ELR (cell line): ENCODE data around the gene GLB1L3.
"Not testable (repeated sequence)": the region's sequence is repeated elsewhere in the genome, so short reads cannot be mapped to it uniquely, and the experiment has no call there.

ENCODE experiments used
- DNase-seq: peaks from one replicate; pipeline ENCODE4 v3.0.0-alpha.2; 2015; ENCODE audit warnings: low read depth

Gene GLB1L3

GRCh38 chr11:134313821-134314607 lies 37.8 kb downstream of the GLB1L3 start:
- no peak for DNase-seq

DNA sequence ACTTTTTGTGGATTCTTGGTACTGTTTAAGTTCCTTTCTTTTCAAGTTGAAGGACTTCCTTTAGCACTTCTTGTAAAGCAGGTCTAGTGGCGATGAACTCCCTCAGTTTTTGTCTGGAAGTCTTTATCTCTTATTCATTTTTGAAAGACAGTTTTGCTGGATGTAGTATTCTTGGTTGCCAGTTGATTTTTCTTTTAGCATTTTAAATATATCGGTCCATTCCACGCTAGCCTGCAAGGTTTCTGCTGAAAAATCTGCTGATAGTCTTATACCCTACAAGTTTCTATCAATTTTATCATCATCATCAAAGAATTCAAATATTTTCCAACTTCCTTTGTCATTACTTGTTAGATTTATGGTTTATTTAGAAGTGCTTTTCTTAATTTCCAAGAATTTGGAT lies 40.9 kb downstream of the GLB1L3 start:
- no peak for DNase-seq

- DNase-seq: not testable (repeated sequence)
Measured at GRCh38 chr11:134321373-134321772, 45.2 kb downstream of the GLB1L3 start.

DNA sequence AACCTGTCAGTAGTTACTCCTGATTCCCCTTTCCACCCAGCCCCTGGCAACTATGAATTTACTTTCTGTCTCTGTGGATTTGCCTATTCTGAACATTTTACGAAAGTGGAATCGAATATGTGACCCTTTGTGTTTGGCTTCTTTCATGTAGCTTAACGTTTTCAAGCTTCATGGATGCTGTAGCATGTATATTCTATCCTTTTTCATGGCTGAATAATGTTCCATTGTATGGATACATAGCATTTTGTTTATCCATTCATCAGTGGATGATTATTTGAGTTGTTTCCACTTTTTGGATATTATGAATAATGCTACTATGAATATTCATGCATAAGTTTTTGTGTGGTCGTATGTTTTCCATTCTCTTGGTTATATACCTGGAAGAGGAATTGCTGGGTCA lies 46.4 kb downstream of the GLB1L3 start:
- DNase-seq: no peak

- DNase-seq: no peak
Measured at GRCh38 chr11:134328433-134328832, 52.3 kb downstream of the GLB1L3 start.

DNA sequence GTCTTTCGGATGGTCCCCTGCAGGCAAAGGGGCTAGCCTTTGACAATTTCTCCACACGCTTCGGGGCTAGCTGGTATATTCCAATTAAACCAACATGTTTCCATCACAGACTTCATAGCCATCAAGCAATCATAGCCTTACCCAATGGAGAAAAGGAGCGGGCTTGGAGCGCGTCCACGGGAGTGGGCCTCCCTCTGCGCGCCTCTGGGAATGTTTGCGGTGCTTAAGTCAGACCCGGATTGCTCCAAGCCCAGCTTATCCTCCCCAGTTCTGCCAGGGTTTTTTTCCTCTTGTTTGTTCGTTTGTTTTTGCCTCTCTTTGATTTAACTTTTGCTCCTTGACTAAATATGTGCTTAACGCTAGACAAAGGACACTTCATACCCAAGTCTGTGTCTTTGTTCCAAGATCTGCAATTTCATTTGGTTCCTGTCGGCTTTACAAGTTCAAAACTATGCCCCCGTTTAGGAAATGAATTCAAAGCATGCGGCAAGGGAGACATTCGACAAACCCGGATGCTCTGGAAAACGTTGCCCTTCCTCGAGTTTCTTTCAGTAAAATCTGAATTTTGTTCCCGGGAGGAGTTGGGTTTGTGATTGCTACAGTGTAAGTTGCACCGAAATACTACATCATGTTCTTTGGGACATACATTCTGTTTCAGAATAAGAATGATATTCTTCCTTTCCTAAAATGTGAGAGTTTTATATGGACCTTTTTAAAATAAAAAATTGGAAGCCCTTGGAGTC lies 54.6 kb downstream of the GLB1L3 start:
- DNase-seq: no peak

DNA sequence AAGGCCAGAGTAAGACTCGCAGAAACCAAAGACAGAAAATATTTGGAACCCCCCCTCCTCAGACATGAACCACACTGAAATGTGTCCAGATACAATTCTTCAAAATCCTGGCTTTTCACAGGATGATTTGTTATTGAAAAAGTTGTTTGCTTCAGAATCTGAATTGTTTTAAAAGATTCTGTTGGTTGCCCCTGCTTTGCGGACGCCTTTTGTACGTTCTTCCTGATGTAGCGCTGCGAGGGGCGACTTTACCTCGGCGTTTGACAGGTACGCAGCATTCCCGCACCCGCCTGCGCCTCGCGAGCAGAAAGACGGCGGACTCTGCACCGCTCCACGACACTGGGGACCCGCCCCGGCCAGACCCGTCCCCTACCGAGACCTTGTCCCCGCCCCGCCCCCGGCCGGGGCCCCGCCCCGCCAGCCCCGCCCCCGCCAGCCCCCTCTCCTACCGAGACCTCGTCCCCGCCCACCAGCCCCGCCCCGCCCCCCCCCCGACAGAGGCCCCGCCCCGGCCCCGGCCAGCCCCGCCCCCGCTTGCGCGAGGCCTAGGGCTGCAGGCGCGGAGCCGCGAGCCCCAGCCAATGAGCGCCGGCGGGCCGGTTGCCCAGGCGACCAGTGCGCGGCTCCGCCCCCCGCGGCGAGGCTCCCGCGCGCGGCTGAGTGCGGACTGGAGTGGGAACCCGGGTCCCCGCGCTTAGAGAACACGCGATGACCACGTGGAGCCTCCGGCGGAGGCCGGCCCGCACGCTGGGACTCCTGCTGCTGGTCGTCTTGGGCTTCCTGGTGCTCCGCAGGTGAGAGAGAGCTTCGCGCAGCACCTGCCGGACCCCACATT lies 55.4 kb downstream of the GLB1L3 start, which contains the start of gene GLB1L2:
Gene GLB1L2 (plus strand): TSS at position 635 of the 835 bp plus-strand sequence. CDS start 74 bp downstream, at position 709.
- DNase-seq: no peak

- no peak for DNase-seq
Measured at GRCh38 chr11:134332189-134332631, 56.0 kb downstream of the GLB1L3 start.

DNA sequence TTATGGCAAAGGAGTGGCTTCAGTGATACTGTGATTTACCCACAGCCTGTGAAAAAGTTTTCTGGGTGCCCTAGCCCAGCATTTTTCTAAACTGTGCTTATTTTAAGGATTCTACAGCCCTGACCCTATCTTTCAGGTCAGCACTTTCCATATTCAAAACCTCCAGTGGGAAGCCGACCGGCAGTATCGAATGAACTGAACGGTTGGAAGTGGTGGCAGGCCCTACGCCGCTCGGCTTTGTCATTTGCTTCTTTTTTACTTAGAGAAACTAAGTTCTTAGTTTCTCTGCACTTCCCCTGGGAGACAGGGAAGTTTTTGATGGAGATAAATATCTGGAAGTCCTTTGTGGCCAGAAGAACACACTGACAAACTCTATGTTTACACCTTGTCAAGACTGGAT lies 56.6 kb downstream of the GLB1L3 start:
- DNase-seq: no peak

DNA sequence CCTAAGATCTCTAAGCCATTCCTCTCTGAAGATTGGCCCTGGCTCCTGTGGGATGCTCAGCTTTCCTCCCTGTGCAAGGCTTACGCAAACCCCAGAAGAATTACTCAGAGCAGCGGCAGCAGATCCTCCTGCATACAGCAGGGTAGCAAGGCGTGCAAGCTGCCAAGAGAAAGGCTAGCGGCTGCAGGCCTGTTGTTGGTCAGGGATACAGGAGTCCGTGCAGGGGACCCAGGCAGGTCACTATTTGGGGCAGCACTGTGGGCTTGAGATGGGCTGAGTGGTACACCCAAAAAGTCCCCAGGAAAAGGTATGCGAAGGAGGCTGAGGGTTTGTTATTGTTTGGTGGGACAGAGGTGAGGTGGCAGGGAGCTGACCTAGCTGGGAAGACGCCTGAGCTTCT lies 57.1 kb downstream of the GLB1L3 start:
- DNase-seq: no peak

DNA sequence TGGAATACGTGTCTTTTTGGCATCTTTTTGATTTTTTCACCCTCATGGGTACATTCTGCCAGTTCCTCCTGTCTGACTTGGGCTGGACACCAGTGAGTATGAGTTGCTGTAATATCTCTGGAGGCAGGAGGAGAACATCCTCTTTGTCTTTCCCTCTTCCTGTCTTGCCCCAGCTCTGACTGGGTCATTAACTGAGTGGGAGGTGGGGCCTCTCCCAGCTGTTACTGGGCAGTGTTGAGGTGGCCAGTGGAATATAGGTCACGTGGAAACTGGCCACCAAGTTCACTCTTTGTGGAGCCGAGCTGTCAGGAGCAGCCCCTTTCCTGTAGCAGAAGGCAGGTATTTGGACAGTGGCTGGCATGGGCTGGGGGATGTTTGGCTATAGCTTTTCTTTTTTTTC lies 57.8 kb downstream of the GLB1L3 start:
- no peak for DNase-seq

DNA sequence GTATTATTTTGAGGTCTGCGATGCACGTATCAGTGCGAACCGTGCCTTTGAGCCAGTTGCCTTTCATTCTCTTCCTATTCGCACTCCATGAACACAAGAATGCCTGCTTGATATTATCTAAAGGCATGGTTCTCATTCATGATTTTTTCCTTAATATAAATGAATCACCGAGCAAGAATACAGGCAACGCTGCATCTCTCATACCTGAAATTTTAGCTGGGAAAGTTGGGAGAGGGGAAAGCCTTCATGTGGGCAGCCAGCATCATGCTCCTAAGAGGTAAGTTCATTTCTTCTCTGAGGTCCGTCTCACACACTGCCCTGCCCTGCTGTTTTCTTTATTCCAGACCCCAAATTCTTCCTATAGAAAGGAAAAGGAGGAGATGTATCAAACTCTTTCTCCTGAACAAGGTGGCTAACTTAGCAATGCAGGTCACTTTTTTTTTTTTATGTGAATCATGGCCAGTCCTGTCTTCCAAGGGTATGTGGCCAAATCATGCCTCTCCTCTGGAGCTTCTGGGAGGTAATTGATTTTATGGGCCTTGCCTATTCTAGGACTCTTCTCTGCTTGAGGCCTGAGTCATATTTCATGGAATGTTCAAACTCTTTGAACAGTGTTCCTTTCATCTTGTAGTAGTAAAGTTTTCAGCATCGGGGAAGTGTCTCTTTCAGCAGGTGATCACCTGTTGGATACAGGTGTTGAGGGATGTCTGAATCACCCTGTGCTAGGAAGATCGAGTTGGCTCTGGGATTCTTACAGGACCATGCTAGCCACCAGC lies 58.8 kb downstream of the GLB1L3 start:
- DNase-seq: no peak

DNA sequence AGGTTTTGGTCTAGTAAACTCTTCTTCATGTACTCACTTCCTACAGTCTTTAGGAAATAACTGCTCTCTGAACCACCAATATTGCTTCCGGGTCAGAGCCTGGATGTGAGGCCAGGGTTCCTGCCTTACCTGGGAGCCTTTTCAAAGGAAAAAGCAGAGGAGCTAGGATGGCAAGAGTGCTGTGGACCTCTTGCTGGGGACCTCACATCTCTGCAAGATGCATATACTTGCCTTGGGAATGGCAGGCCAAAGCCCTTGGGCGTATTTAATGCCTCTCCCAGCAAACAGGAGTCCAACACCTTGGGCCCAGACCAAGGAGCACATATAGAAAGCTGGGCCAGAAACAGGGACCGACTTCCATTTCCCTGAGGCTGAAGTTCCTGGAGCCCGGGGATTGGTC lies 60.9 kb downstream of the GLB1L3 start:
- DNase-seq: no peak

- no peak for DNase-seq
Measured at GRCh38 chr11:134338068-134338467, 61.9 kb downstream of the GLB1L3 start.

GRCh38 chr11:134338654-134339053 lies 62.5 kb downstream of the GLB1L3 start:
- DNase-seq: no peak

DNA sequence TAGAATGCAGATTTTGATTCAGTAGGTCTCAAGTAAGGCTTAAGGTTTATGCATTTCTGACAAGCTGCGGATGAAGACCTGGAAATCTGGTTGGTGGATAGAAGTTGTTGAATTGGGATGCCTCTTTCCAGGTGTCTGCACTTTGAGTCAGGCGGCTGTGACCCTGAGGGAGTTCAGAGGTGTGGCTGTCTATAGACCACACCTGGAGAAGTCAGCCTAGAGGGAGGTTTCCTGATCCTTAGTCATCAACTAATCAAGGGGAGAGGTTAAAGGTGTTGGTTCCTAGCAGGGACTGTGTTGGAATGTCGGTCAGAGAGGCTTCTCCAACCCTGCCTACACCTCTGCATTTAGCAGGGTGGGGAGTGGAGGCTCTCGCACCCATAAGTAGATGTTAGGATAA lies 63.6 kb downstream of the GLB1L3 start:
- DNase-seq: no peak

GRCh38 chr11:134340354-134340964 lies 64.3 kb downstream of the GLB1L3 start:
- DNase-seq: no peak

DNA sequence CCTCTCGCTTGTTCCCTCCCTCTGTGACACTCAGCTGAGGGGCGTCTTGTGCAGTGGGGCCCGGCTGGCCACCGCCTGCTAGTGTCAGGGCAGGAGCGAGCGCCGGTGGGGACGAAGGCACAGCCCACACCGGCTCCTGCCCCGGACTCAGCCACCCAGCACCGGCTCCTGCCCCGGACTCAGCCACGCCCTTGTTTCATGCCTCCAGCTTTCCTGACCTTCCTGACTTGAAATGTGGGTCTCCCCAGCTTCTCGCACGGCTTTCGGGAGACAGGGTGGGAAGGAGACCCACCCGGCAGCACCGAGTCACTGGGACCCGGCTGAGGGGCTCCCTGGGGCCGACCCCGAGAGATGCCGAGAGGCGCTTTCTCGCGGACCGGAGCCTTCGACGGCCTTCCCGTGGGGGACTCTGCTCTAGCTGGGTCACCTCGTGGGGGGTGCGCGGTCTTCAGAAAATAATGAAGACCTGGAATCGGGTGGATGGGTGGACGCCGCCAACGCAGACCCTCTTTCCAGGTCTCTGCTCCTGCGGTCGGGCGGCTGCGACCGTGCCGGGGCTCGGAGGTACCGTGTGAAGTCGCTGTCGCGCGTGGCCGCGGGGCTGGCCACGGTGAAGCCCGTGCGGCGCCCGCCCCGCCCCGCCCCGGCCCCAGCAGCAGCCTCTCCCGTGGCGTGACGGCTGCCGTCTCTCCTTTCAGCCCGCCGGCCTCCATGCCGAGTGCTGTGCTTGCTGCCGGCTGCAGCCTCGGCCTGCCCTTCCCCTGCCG lies 65.8 kb downstream of the GLB1L3 start:
- no peak for DNase-seq

DNA sequence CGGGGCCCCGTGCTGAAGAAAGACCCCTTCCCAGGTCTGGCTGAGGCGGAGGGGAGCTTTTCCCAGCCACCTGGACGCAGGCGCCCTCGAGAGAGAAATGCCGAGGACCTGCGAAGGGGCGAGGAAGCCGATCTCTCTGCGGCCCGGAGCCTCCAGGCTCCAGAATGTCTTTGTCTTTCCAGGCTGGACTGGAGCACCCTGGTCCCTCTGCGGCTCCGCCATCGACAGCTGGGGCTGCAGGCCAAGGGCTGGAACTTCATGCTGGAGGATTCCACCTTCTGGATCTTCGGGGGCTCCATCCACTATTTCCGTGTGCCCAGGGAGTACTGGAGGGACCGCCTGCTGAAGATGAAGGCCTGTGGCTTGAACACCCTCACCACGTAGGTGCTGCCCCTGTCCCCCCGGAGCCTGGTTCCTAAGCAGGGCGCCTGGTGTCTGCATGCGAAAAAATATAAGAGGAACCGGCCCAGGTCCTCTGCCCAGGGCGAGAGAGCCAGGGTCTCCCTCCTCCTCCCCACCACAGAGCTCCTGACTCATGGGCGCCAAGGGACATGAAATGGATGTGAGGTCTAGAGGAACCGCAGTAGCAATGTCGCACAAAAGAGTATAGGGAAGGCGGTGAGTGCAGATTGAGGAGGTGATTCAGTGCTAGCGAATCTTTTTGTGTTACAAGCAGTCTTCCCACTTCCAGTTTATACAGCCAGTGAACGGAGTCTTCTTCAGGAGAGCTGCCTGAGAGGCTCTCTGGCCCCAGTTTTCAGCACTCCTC lies 66.6 kb downstream of the GLB1L3 start:
- DNase-seq: no peak

GRCh38 chr11:134343646-134344045 lies 67.5 kb downstream of the GLB1L3 start:
- DNase-seq: no peak
